Ureter (tissue), 1 donor: Measurements from ENCODE around the gene TSHZ2. TPM values are rescaled to one million over a fixed set of nuclear protein-coding genes. Genes with fewer than 3 reads are reported as not detected.

Source experiments
- DNase-seq: peaks from one replicate; pipeline ENCODE4 v3.0.0-alpha.2; 2020; ENCODE audit warnings: low spot score
- total RNA-seq: library from RNA; stranded (reverse); gene quantifications from one replicate; pipeline ENCODE4 v1.2.4, GENCODE V29; 2023
- donor health status: DM: yes; HTN: yes; CAD: no.

Gene TSHZ2
- total RNA-seq, 1 donor from 2014 or later, result 23.3 TPM

- no peak for DNase-seq
These were observed 161.0 kb downstream of the TSHZ2 start for GRCh38 chr20:53133125-53133524.

GRCh38 chr20:53133628-53134027 is 161.5 kb downstream of the TSHZ2 start:
- DNase-seq, result no peak

GRCh38 chr20:53136473-53136872 is 164.3 kb downstream of the TSHZ2 start:
- DNase-seq, result no peak

- DNase-seq, result no peak
These were observed 166.5 kb downstream of the TSHZ2 start for GRCh38 chr20:53138454-53139262.

GRCh38 chr20:53141201-53142050 is 169.3 kb downstream of the TSHZ2 start:
- no peak for DNase-seq

GRCh38 chr20:53142225-53143127 is 170.3 kb downstream of the TSHZ2 start:
- no peak for DNase-seq

GRCh38 chr20:53146201-53146891 is 174.2 kb downstream of the TSHZ2 start:
- no peak for DNase-seq

GRCh38 chr20:53148771-53149147 is 176.6 kb downstream of the TSHZ2 start:
- no peak for DNase-seq

- DNase-seq, result no peak
These were observed 177.2 kb downstream of the TSHZ2 start for GRCh38 chr20:53149148-53149889.

GRCh38 chr20:53149890-53150205 is 177.7 kb downstream of the TSHZ2 start:
- DNase-seq, result no peak

- DNase-seq, result no peak
These were observed 178.4 kb downstream of the TSHZ2 start for GRCh38 chr20:53150532-53150931.

- DNase-seq, result no peak
These were observed 180.1 kb downstream of the TSHZ2 start for GRCh38 chr20:53152228-53152627.

- no peak for DNase-seq
These were observed 182.4 kb downstream of the TSHZ2 start for GRCh38 chr20:53154540-53154939.

GRCh38 chr20:53157443-53158408 is 185.6 kb downstream of the TSHZ2 start:
- no peak for DNase-seq

GRCh38 chr20:53159160-53159559 is 187.0 kb downstream of the TSHZ2 start:
- DNase-seq, result no peak

- DNase-seq, result no peak
These were observed 188.9 kb downstream of the TSHZ2 start for GRCh38 chr20:53161073-53161472.

- no peak for DNase-seq
These were observed 189.3 kb downstream of the TSHZ2 start for GRCh38 chr20:53161473-53161872.

GRCh38 chr20:53162251-53162835 is 190.2 kb downstream of the TSHZ2 start:
- DNase-seq, result peak; percentile 55

- DNase-seq, result no peak
These were observed 191.3 kb downstream of the TSHZ2 start for GRCh38 chr20:53163486-53163885.
